K562 (cell line): ENCODE results near the gene ASIC5. TPM values are rescaled to one million over a fixed set of nuclear protein-coding genes. Genes with fewer than 3 reads are reported as not detected.

ENCODE experiments used
- ATAC-seq: fragments of 200-7000 bp; cut with Tn5 transposase; 3 replicates; pipeline ENCODE4 v1.9.1; 2020; ENCODE audit warnings: moderate library complexity
- BruUV-seq: library from RNA; stranded (reverse); fragments of 400-500 nt; replicated peaks from 2 replicates; lab custom pipeline; 2021; lab: Mats Ljungman, UMichigan
- CTCF ChIA-PET: fragments of 300-600 bp; formaldehyde crosslinking; extraction: SDS; loops from one replicate; lab custom pipeline; 2021; ENCODE audit warnings: low intra/inter-chr PET ratio; lab: Yijun Ruan, JAX
- POLR2A ChIA-PET: fragments of 300-600, 350-650 bp; sonication (Branson Sonifier 250); formaldehyde crosslinking; extraction: SDS; loops from one replicate; lab custom pipeline; 2021; ENCODE audit warnings: antibody characterized with exemption, inconsistent platforms; lab: Yijun Ruan, JAX
- DNase-seq, 4 experiments: peaks; one replicate each; pipeline versions ENCODE4 v3.0.0 to v3.0.0-alpha.2; 2011 to 2018; ENCODE audit warnings: low spot score in 3 of 4, mixed read lengths in 3 of 4; ENCODE audit errors: extremely low read depth in 1 of 4
- FAIRE-seq: peaks from 2 replicates; lab custom pipeline; 2011; peaks lifted over from hg19 to GRCh38; lab: Jason Lieb, UNC
- H2AFZ ChIP-seq: 2 replicates; pipeline ENCODE4 v1.6.0; 2011; ENCODE audit warnings: low read depth, low read length, control low read depth, inconsistent platforms
- H3K27ac ChIP-seq: fragments of 200-600 bp; 3 replicates; pipeline ENCODE4 v1.8.0; 2011; ENCODE audit warnings: low read depth, mild to moderate bottlenecking, control low read depth, inconsistent platforms, low read length, moderate library complexity, mixed read lengths; ENCODE audit errors: extremely low read depth
- H3K27me3 ChIP-seq, 2 experiments: fragments of 300-600 bp in 1 of 2; 2 replicates in 1 of 2; 3 replicates in 1 of 2; pipeline versions ENCODE4 v1.6.0 to v1.8.0; 2011; ENCODE audit warnings: inconsistent platforms in 2 of 2, low read length in 2 of 2, mild to moderate bottlenecking in 1 of 2, mixed read lengths in 1 of 2, moderate library complexity in 1 of 2; ENCODE audit not compliant: control insufficient read depth in 2 of 2, insufficient read depth in 2 of 2
- H3K36me3 ChIP-seq: fragments of 300-600 bp; 3 replicates; pipeline ENCODE4 v1.8.0; 2011; ENCODE audit warnings: mild to moderate bottlenecking, low read length, inconsistent platforms; ENCODE audit not compliant: control insufficient read depth, insufficient read depth
- H3K4me1 ChIP-seq, 2 experiments: fragments of 200-600 bp in 1 of 2; replicated peaks in 1 of 2; 2 replicates in 1 of 2; 3 replicates in 1 of 2; pipeline versions ENCODE4 v1.5.1 to v1.8.0; 2011; ENCODE audit warnings: inconsistent platforms in 2 of 2, low read length in 2 of 2, mild to moderate bottlenecking in 1 of 2, mixed read lengths in 1 of 2, moderate library complexity in 1 of 2; ENCODE audit not compliant: control insufficient read depth in 2 of 2, insufficient read depth in 2 of 2
- H3K4me2 ChIP-seq: 2 replicates; pipeline ENCODE4 v1.6.1; 2011; ENCODE audit warnings: low read length, control low read depth, inconsistent platforms, mixed read lengths; ENCODE audit not compliant: insufficient read depth
- H3K4me3 ChIP-seq: fragments of 200-600 bp; sonication (generic), shearing (Covaris generic); 2 replicates; pipeline ENCODE4 v1.5.1; 2016; ENCODE audit warnings: control low read depth, inconsistent platforms
- H3K79me2 ChIP-seq: fragments of 200-600 bp; 3 replicates; pipeline ENCODE4 v1.8.0; 2011; ENCODE audit warnings: low read length, inconsistent platforms; ENCODE audit not compliant: control insufficient read depth, insufficient read depth
- H3K9ac ChIP-seq, 2 experiments: 2 replicates each; pipeline versions ENCODE4 v1.6.0 to v1.6.1; 2011; ENCODE audit warnings: low read depth in 2 of 2, low read length in 2 of 2, control low read depth in 1 of 2, inconsistent platforms in 1 of 2, mild to moderate bottlenecking in 1 of 2, mixed read lengths in 1 of 2; ENCODE audit not compliant: insufficient read depth in 1 of 2
- H3K9me1 ChIP-seq: one replicate; pipeline ENCODE4 v1.6.0; 2011; ENCODE audit warnings: inconsistent platforms, mild to moderate bottlenecking, low read length, moderate library complexity; ENCODE audit not compliant: control insufficient read depth, insufficient read depth
- H3K9me3 ChIP-seq: replicated peaks from 2 replicates; pipeline ENCODE4 v1.5.1; 2011; ENCODE audit warnings: low read depth, low read length, inconsistent platforms; ENCODE audit not compliant: control insufficient read depth, insufficient read depth
- H4K20me1 ChIP-seq: replicated peaks from 2 replicates; pipeline ENCODE4 v1.6.1; 2011; ENCODE audit warnings: low read length, inconsistent platforms, mixed read lengths; ENCODE audit not compliant: control insufficient read depth, insufficient read depth
- IRF9 ChIP-seq: fragments of 450-650 bp; IDR thresholded peaks from 2 replicates; pipeline ENCODE4 v1.6.1; 2016; ENCODE audit warnings: missing biosample characterization, missing genetic modification characterization
- POLR2B ChIP-seq: fragments of 450-650 bp; IDR thresholded peaks from 2 replicates; pipeline ENCODE4 v1.6.1; 2018; ENCODE audit warnings: low read depth; ENCODE audit not compliant: partially characterized antibody
- TAF9B ChIP-seq: fragments of 450-650 bp; IDR thresholded peaks from 2 replicates; pipeline ENCODE4 v1.6.1; 2018; ENCODE audit warnings: mild to moderate bottlenecking; ENCODE audit not compliant: partially characterized antibody
- ZBTB17 ChIP-seq: fragments of 450-650 bp; formaldehyde crosslinking; IDR thresholded peaks from 2 replicates; pipeline ENCODE4 v1.4.0; 2020; ENCODE audit warnings: mild to moderate bottlenecking
- ZNF740 ChIP-seq, 3 experiments: fragments of 200-800 bp in 1 of 3; sonication (Bioruptor generic) in 1 of 3; sonication (generic) in 1 of 3; formaldehyde crosslinking in 1 of 3; IDR thresholded peaks; 2 replicates each; pipeline versions ENCODE4 v1.6.1 to v1.8.0; 2016 to 2022; ENCODE audit warnings: mild to moderate bottlenecking in 2 of 3, missing compliant biosample characterization in 2 of 3, missing genetic modification characterization in 2 of 3, missing genetic modification reagents in 1 of 3
- WGBS: fragments of 100-300 bp; shearing (Covaris generic); methylation state at CpG from one replicate; pipeline ENCODE4 v1.1.6; 2016; ENCODE audit warnings: low coverage, mixed read lengths; ENCODE audit not compliant: insufficient coverage; ENCODE audit errors: missing lambda C conversion rate; 5-methylcytosine and 5-hydroxymethylcytosine counted together
- in situ Hi-C: fragments of 300-500 bp; cut with MboI; formaldehyde crosslinking; loops from 4 replicates; pipeline ENCODE4 v1.15.0; 2018; ENCODE audit warnings: inconsistent platforms, mixed read lengths
- intact Hi-C: fragments of 100-400 bp; cut with micrococcal nuclease; formaldehyde crosslinking; loops from 2 replicates; pipeline ENCODE4 v1.14.2; 2022
- polyA plus RNA-seq, 8 experiments: library from polyadenylated mRNA; depleted of rRNA in 4 of 8; stranded (reverse) in 5 of 8; unstranded in 3 of 8; fragments of >200 nt; fragmentation: Nextera tagmentation in 2 of 8; fragmentation: Illumina TruSeq in 1 of 8; extraction: Ambion mirVana in 2 of 8; extraction: Trizol in 1 of 8; gene quantifications; 2 replicates each; pipeline versions ENCODE4 v1.2.1 to v1.2.3, GENCODE V29; 2011 to 2014; ENCODE audit warnings: inconsistent platforms in 1 of 8, missing spikeins in 1 of 8
- total RNA-seq, 7 experiments: library from RNA; depleted of rRNA in 6 of 7; stranded (reverse); fragments of >200 nt in 6 of 7; fragmentation: Illumina TruSeq in 2 of 7; extraction: Trizol in 2 of 7; gene quantifications; 2 replicates each; pipeline versions ENCODE4 v1.2.1 to v1.2.3, GENCODE V29; 2011 to 2021; ENCODE audit warnings: low replicate concordance in 1 of 7

The ASIC5 gene
- total and polyA plus RNA-seq, 9 of the 15 experiments (the other 6 are each of a cell fraction or from before 2014, with no cell fraction given) = not detected

GRCh38 chr4:155887847-155888570, 21.9 kb upstream of the ASIC5 start:
- no peak overlapping the region for H3K4me2 ChIP-seq

More at GRCh38 chr4:155887847-155888570, 21.9 kb upstream of the ASIC5 start:
- Histone ChIP-seq H4K20me1 (no peaks in the 10 kb centered on the region), H3K27ac (no peak overlapping the region), H3K79me2 (no peaks in the 10 kb centered on the region), H3K4me1 (no peaks in the 10 kb centered on the region), H3K9me1 (no peaks in the 10 kb centered on the region), H3K36me3 (no peaks in the 10 kb centered on the region), H3K4me3 (no peak overlapping the region), H3K9me3 (no peaks in the 10 kb centered on the region), H3K9ac (no peak overlapping the region), H3K27me3 (no peaks in the 10 kb centered on the region), H2AFZ (no peak overlapping the region)
- POLR2A ChIA-PET = no interaction called here
- no TSS peak for BruUV-seq
- CTCF ChIA-PET = no interaction called here
- intact Hi-C loops (no loop called here), in situ Hi-C loops (no loop called here)
- FAIRE-seq (no peak), DNase-seq (no peak), ATAC-seq (no peak)
- WGBS = 0% methylated on average over 6 of the region's 6 CpGs
- no peak for TF ChIP-seq POLR2B
- TF ChIP-seq ZNF740 (CRISPR knock-in tag; IDR thresholded peaks at IDR 0.05) = no peak
- TF ChIP-seq ZNF740 (tag; IDR thresholded peaks at IDR 0.05) = no peak
- TF ChIP-seq IRF9 (tag) = no peak
- no peak for TF ChIP-seq ZBTB17 (CRISPR knock-in tag)
- TF ChIP-seq TAF9B = no peak
